ENCODE results near the gene RGS2.

RGS2 gene

GRCh38 chr1:192797143-192797542 lies 11.7 kb upstream of the RGS2 start:
- no peak for DNase-seq

GRCh38 chr1:192797891-192798290 lies 10.9 kb upstream of the RGS2 start:
- no peak for DNase-seq

- no peak for DNase-seq
These were observed 7.4 kb upstream of the RGS2 start for GRCh38 chr1:192801451-192801850.

- DNase-seq = no peak
These were observed 6.4 kb upstream of the RGS2 start for GRCh38 chr1:192802406-192802805.

GRCh38 chr1:192803501-192803900 lies 5.3 kb upstream of the RGS2 start:
- no peak for DNase-seq

GRCh38 chr1:192805832-192806323 lies 3.0 kb upstream of the RGS2 start:
- DNase-seq = no peak

- no peak for DNase-seq
These were observed 1.4 kb upstream of the RGS2 start for GRCh38 chr1:192807211-192808162.

GRCh38 chr1:192808163-192808517 lies 699 bp upstream of the RGS2 start:
- DNase-seq = no peak

GRCh38 chr1:192809307-192810252 lies 741 bp downstream of the RGS2 start:
- DNase-seq = peak; percentile 52

GRCh38 chr1:192810253-192810880 lies 1.5 kb downstream of the RGS2 start:
- no peak for DNase-seq

- no peak for DNase-seq
These were observed 2.2 kb downstream of the RGS2 start for GRCh38 chr1:192811006-192811405.

- no peak for DNase-seq
These were observed 2.9 kb downstream of the RGS2 start for GRCh38 chr1:192811594-192812239.

- no peak for DNase-seq
These were observed 3.8 kb downstream of the RGS2 start for GRCh38 chr1:192812420-192813209.

- DNase-seq = no peak
These were observed 6.0 kb downstream of the RGS2 start for GRCh38 chr1:192814805-192815204.

GRCh38 chr1:192817246-192817645 lies 8.4 kb downstream of the RGS2 start:
- no peak for DNase-seq

- no peak for DNase-seq
These were observed 12.5 kb downstream of the RGS2 start for GRCh38 chr1:192821296-192821695.

- no peak for DNase-seq
These were observed 15.7 kb downstream of the RGS2 start for GRCh38 chr1:192824511-192824910.

- DNase-seq = no peak
These were observed 18.1 kb downstream of the RGS2 start for GRCh38 chr1:192826791-192827546.

- no peak for DNase-seq
These were observed 21.9 kb downstream of the RGS2 start for GRCh38 chr1:192830595-192831246.

GRCh38 chr1:192831706-192832355 lies 23.0 kb downstream of the RGS2 start:
- DNase-seq = no peak
